Sigmoid colon (tissue), 3 donors: Measurements from ENCODE around the gene HSPE1.

Experiments used
- POLR2A ChIP-seq, 2 donors: fragments of 450-650 bp; IDR thresholded peaks; one replicate each; pipeline ENCODE4 v1.6.1; 2016; ENCODE audit warnings: antibody characterized with exemption in 2 of 2, mild to moderate bottlenecking in 2 of 2, moderate library complexity in 2 of 2
- TF ChIP-seq, protein P1 (sequence below), 4 experiments: fragments of 450-650 bp in 3 of 4; fragments of 200-600 bp in 1 of 4; IDR thresholded peaks; one replicate each; pipeline ENCODE4 v1.5.1; 2016 to 2019; ENCODE audit warnings: antibody characterized with exemption in 4 of 4, mild to moderate bottlenecking in 3 of 4, moderate library complexity in 2 of 4

DNA sequence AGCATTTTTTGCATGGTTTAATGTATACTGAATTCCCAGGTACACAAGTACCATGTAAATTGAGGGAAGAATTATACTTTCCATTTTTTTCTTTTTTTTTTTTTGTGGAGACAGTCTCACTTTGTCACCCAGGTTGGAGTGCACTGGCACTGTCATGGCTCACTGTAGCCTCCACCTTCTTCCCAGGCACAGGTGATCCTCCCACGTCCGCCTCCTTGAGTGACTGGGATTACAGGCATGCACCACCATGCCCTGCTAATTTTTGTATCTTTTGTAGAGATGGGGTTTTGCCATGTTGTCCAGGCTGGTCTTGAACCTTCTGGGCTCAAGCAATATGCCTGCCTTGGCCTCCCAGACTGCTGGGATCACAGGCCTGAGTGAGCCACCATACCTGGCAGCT lies 3.8 kb downstream of the HSPE1 start:
- TF ChIP-seq, protein P1, sequence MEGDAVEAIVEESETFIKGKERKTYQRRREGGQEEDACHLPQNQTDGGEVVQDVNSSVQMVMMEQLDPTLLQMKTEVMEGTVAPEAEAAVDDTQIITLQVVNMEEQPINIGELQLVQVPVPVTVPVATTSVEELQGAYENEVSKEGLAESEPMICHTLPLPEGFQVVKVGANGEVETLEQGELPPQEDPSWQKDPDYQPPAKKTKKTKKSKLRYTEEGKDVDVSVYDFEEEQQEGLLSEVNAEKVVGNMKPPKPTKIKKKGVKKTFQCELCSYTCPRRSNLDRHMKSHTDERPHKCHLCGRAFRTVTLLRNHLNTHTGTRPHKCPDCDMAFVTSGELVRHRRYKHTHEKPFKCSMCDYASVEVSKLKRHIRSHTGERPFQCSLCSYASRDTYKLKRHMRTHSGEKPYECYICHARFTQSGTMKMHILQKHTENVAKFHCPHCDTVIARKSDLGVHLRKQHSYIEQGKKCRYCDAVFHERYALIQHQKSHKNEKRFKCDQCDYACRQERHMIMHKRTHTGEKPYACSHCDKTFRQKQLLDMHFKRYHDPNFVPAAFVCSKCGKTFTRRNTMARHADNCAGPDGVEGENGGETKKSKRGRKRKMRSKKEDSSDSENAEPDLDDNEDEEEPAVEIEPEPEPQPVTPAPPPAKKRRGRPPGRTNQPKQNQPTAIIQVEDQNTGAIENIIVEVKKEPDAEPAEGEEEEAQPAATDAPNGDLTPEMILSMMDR (IDR thresholded peaks at IDR 0.05): no peak
- no peak for TF ChIP-seq POLR2A (IDR thresholded peaks at IDR 0.05)
